HepG2 (cell line): ENCODE results near the gene LRP1B.

ENCODE experiments used
- FOXJ3 ChIP-seq: sonication (generic); formaldehyde crosslinking; IDR thresholded peaks from 2 replicates; pipeline ENCODE4 v1.4.0; 2020; ENCODE audit warnings: missing genetic modification reagents, mild to moderate bottlenecking, borderline replicate concordance
- GFI1 ChIP-seq: sonication (generic); formaldehyde crosslinking; IDR thresholded peaks from 2 replicates; pipeline ENCODE4 v1.5.0; 2020; ENCODE audit warnings: missing genetic modification reagents, mild to moderate bottlenecking, borderline replicate concordance
- HES4 ChIP-seq: sonication (generic); formaldehyde crosslinking; IDR thresholded peaks from 2 replicates; pipeline ENCODE4 v1.9.0; 2021; ENCODE audit warnings: mild to moderate bottlenecking, missing genetic modification reagents, borderline replicate concordance
- MTF1 ChIP-seq: sonication (generic); formaldehyde crosslinking; IDR thresholded peaks from 2 replicates; pipeline ENCODE4 v1.5.0; 2020; ENCODE audit warnings: missing genetic modification reagents
- RAD21 ChIP-seq: fragments of 450-650 bp; formaldehyde crosslinking; IDR thresholded peaks from 2 replicates; pipeline ENCODE4 v1.5.0; 2020; ENCODE audit warnings: mild to moderate bottlenecking
- REXO4 ChIP-seq: sonication (generic); formaldehyde crosslinking; IDR thresholded peaks from 2 replicates; pipeline ENCODE4 v1.8.0; 2022; ENCODE audit warnings: missing genetic modification reagents, mild to moderate bottlenecking, borderline replicate concordance
- SMAD3 ChIP-seq: sonication (generic); formaldehyde crosslinking; IDR thresholded peaks from 2 replicates; pipeline ENCODE4 v1.4.0; 2020; ENCODE audit warnings: missing genetic modification reagents
- ZBTB2 ChIP-seq: sonication (generic); formaldehyde crosslinking; IDR thresholded peaks from 2 replicates; pipeline ENCODE4 v1.8.0; 2022; ENCODE audit warnings: low read depth, missing genetic modification reagents

GRCh38 chr2:140786585-140786984 is 1344.2 kb downstream of the LRP1B start:
- TF ChIP-seq REXO4 (CRISPR knock-in tag) (no peak), ZBTB2 (CRISPR knock-in tag) (no peak), RAD21 (no peak), SMAD3 (CRISPR knock-in tag) (no peak), MTF1 (no peak), GFI1 (CRISPR knock-in tag) (no peak), FOXJ3 (no peak), HES4 (CRISPR knock-in tag) (no peak)
